GM12891 (cell line): ENCODE results near the gene MYOM1.

Source experiments
- PAX5 ChIP-seq: IDR thresholded peaks from 2 replicates; pipeline ENCODE4 v1.6.1; 2011; ENCODE audit warnings: low read length, moderate library complexity, mild to moderate bottlenecking; ENCODE audit not compliant: insufficient read depth, severe bottlenecking
- POLR2A ChIP-seq: IDR thresholded peaks from 2 replicates; pipeline ENCODE4 v1.6.1; 2011; ENCODE audit warnings: low read depth, low read length, control low read depth
- POLR2AphosphoS5 ChIP-seq: IDR thresholded peaks from 2 replicates; pipeline ENCODE4 v1.6.1; 2011; ENCODE audit warnings: low read depth, low read length, control low read depth
- POU2F2 ChIP-seq: IDR thresholded peaks from 2 replicates; pipeline ENCODE4 v1.6.1; 2011; ENCODE audit warnings: low read depth, mild to moderate bottlenecking, control low read depth, low read length, moderate library complexity
- SPI1 ChIP-seq: IDR thresholded peaks from 2 replicates; pipeline ENCODE4 v1.6.1; 2011; ENCODE audit warnings: low read depth, low read length, control low read depth
- TAF1 ChIP-seq: IDR thresholded peaks from 2 replicates; pipeline ENCODE4 v1.6.1; 2011; ENCODE audit warnings: low read depth, low read length, control low read depth

GRCh38 chr18:3257627-3258120 is 37.9 kb upstream of the MYOM1 start:
- TF ChIP-seq POLR2A, result no peak; the same call in 1 of the 2 replicates
- no peak for TF ChIP-seq POLR2AphosphoS5
- TF ChIP-seq SPI1, result no peak
- no peak for TF ChIP-seq TAF1
- TF ChIP-seq PAX5, result no peak
- no peak for TF ChIP-seq POU2F2
